B cell (primary cell): ENCODE data around the gene C9orf43.

Experiments
- CTCF ChIP-seq: fragments of 200-600 bp; IDR thresholded peaks from one replicate; pipeline ENCODE4 v1.8.0; 2022; ENCODE audit warnings: antibody characterized with exemption, mild to moderate bottlenecking
- EZH2 ChIP-seq: IDR thresholded peaks from 2 replicates; pipeline ENCODE4 v1.6.1; 2012; ENCODE audit warnings: borderline replicate concordance, low read depth, mild to moderate bottlenecking, moderate library complexity, low read length; ENCODE audit not compliant: insufficient read depth, poor library complexity, severe bottlenecking

DNA sequence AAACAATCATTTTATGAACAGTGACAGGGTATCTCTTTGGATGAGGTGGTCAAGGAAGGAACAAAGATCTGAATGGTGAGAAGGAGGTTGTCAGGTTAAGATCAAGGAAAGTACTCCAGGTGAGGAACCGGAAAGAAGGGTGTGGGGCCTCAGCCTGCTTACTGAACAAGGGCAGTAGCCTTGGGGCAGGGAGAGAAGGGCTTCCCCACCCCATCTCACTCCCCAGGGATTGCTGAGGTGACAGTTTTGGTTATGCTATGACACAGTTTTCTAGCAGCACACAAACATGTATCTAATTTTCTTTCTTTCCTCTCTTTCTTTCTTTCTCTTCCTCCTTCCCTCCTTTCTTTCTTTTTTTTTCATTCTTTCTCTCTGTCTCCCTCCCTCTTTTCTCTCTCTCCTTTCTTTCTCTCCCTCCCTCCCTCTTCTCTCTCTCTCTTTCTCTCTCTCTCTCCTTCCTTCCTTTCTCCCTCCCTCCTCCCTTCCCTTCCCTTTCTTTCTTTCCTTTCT is 29.6 kb upstream of the C9orf43 start:
- TF ChIP-seq CTCF (no peak), EZH2 (no peak)
